LNCaP clone FGC (cell line): ENCODE results near the gene KL.

Experiments
- DNase-seq: peaks from one replicate; pipeline ENCODE4 v3.0.0-alpha.2; 2011; ENCODE audit warnings: low read depth
- H3K4me3 ChIP-seq: 2 replicates; pipeline ENCODE4 v1.5.1; 2011; ENCODE audit warnings: mild to moderate bottlenecking, low read depth, low read length, control low read depth
- CTCF ChIP-seq: IDR thresholded peaks from 2 replicates; pipeline ENCODE4 v1.5.1; 2012; ENCODE audit warnings: mild to moderate bottlenecking; ENCODE audit not compliant: control insufficient read depth, insufficient read depth; ENCODE audit errors: extremely low read depth

Gene KL

GRCh38 chr13:33045851-33046592, 29.8 kb downstream of the KL start:
- TF ChIP-seq CTCF, result no peak
- H3K4me3 ChIP-seq, result no peak overlapping the region
- DNase-seq, result peak; percentile 59

- H3K4me3 ChIP-seq, result no peak overlapping the region
- no peak for TF ChIP-seq CTCF
- DNase-seq, result no peak
These were observed 33.9 kb downstream of the KL start for GRCh38 chr13:33050161-33050560.

- H3K4me3 ChIP-seq, result no peak overlapping the region
- no peak for DNase-seq
- no peak for TF ChIP-seq CTCF
These were observed 35.4 kb downstream of the KL start for GRCh38 chr13:33051632-33052031.

- no peak for DNase-seq
- H3K4me3 ChIP-seq, result no peak overlapping the region
- TF ChIP-seq CTCF, result no peak
These were observed 36.5 kb downstream of the KL start for GRCh38 chr13:33052506-33053280.

GRCh38 chr13:33053397-33054066, 37.3 kb downstream of the KL start:
- DNase-seq, result no peak
- TF ChIP-seq CTCF, result no peak
- H3K4me3 ChIP-seq, result no peak overlapping the region

GRCh38 chr13:33057019-33057780, 41.0 kb downstream of the KL start:
- H3K4me3 ChIP-seq, result no peak overlapping the region
- DNase-seq, result no peak
- TF ChIP-seq CTCF, result no peak
